ENCODE results near the gene FAM13A. TPM values are rescaled to one million over a fixed set of nuclear protein-coding genes. Genes with fewer than 3 reads are reported as not detected.
A peak's percentile ranks its signal among the peaks of the same experiment; 100 is the strongest.

The FAM13A gene
- total RNA-seq, 2 donors from 2014 or later = 2.2 to 6.6 TPM

DNA sequence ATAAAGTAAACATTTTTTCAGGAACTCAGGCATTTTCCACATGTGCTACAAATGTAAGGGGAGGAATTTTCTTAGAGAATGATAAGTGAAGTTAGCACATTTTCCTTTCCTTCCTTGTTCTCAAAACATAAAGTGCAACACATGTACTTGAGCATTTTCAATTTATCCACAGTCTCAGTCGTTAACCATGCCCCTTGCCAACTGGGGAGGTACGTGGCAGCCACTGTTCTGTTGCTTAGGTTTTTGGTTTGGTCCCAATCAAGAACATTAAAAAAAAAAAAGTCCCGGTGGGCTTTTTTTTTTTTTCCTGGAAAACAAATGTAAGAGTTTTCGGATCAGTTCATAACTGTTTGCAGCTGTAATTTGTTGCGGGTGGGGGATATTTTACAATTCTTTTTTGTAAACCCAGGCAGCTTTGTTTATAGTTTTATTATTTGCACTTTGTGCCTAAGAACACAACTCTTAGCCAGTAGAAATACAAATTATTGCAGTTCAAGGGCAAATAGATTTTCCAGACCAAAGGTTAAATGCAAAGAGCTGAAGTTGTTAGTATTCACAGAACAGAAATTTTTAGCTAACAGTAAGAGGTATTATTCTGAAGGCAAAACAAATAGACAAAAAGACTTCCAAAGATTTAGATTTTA lies 247.3 kb downstream of the FAM13A start:
- Mint-ChIP-seq H3K36me3 (no peaks in the 10 kb centered on the region), H3K9me3 (no peaks in the 10 kb centered on the region), H3K27ac (no peak overlapping the region)
- DNase-seq (ENCODE audit: low spot score in 2 of 2) = no peak
- no peak for ATAC-seq

DNA sequence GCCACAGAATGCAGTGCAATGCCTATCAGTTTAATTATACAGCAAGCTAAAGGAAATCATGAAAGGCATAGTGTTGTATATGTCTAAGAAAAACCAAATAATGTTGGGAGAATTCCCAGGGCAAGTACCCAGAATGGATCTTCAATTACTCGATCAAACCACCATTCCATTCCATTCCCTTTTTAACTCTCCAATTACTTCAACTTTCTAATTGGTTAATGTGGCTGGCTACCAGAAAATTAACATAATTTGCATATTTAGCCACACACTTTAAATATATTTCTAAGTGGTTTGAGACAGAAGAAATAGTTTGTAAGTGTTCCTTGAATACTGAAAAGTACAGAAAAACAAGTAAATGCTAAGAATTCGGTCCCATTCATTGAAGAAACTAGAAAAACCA lies 247.9 kb downstream of the FAM13A start:
- no peaks in the 10 kb centered on the region for H3K9me3 Mint-ChIP-seq
- ATAC-seq (no peak), DNase-seq (ENCODE audit: low spot score in 2 of 2) (no peak)
- no peak overlapping the region for H3K27ac Mint-ChIP-seq
- no peaks in the 10 kb centered on the region for H3K36me3 Mint-ChIP-seq

DNA sequence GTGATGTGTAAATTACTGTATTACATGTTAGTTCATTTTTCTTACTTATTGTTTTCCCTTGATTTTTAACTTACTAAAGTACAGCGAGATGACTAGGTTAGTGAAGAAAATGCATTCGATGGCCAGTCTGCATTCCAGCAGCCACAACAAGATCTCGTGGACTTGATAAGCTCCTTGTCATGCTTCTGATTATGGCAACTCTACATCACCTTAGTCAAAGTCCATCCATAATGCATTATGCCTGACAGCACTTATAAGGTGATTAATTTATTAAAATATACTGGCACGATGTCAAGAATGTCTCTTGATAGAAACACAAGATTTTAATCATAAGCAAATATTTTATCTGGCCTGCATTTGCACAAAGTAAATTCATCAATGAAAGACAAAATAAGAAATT lies 249.5 kb downstream of the FAM13A start:
- DNase-seq (ENCODE audit: low spot score in 2 of 2) (no peak), ATAC-seq (no peak)
- no peaks in the 10 kb centered on the region for H3K36me3 Mint-ChIP-seq
- H3K9me3 Mint-ChIP-seq = no peaks in the 10 kb centered on the region
- no peak overlapping the region for H3K27ac Mint-ChIP-seq

DNA sequence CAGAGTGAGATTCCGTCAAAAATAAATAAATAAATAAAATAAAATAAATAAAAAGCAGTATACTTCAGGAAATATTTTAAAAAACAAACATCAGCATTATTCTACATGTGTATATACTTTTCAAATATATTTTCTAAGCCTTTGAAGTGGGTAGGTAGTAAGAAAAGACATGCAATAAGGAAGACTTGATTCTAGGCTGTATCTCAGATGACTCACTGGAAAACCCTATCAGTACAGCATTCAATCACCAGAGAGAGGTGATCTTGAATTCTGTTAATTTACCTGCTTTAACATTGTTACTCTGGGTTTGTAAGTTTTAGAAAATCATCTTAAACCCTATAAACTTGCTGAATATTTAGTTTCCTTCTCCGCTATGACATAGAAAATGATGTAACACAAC lies 252.8 kb downstream of the FAM13A start:
- peak; percentile 80 to 84 for ATAC-seq
- no peaks in the 10 kb centered on the region for H3K9me3 Mint-ChIP-seq

DNA sequence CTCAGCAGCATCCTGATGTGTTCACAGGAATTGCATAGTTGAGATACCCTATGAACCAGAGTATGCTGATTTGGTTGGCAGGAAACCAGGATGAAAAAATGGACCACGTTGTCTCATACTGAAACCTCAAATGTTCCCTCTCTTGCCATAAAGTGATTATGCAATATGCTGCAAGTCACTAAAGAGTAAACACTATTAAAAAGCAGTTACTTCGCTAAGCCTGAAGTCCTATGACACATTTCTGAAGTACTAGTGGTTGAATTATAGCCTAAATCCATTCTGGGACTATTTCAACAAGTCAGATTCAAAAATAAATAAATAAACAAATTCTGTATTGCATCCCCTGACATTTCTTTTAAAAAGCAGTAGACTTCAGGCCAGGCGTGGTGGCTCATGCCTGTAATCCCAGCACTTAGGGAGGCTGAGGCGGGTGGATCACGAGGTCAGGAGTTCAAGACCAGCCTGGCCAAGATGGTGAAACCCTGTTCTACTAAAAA lies 253.3 kb downstream of the FAM13A start:
- DNase-seq (ENCODE audit: low spot score in 2 of 2) (peak in 1 of 2 donors; percentile 24), ATAC-seq (peak; percentile 73 to 84)
- H3K9me3 Mint-ChIP-seq = no peaks in the 10 kb centered on the region
- peak overlapping the region in 1 of 2 donors; percentile 90 for H3K27ac Mint-ChIP-seq
- H3K36me3 Mint-ChIP-seq = no peaks in the 10 kb centered on the region

More for the DNA sequence above, 252.8 kb downstream of the FAM13A start:
- Mint-ChIP-seq H3K27ac (peak overlapping the region in 1 of 2 donors; percentile 90), H3K36me3 (no peaks in the 10 kb centered on the region)
- DNase-seq (ENCODE audit: low spot score in 2 of 2) = no peak

DNA sequence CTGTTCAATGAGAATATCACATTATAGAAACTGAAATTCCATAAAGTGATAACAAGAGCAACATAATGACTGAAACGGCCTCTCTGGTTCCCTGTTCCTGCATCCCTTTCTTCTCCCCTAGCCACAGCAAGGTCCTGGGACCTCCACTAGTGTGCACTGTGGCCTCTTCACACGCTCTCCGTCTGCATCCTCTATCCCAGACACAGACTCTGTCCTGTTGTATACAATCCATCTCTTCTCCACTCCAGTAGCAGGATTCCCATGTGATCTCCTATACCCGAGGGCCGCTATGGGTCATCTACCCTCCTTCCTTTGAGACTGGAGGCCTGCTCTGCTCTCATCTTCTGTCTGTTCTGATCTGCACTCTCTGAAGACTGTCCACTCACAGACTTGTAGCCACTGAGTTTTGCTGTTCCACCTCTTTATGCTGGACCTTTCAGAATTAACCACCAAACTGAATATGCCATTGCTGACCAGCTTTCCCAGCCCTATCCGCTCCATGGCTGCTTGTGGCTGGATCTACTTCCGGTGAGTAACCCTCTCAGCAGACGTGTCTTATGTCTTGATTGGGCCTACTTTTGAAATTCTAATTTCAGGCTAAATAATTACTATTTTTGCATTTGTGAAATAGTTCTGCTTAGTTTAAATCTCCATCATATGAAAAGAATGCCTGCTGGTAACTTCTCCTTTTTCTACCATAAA lies 254.2 kb downstream of the FAM13A start:
- ATAC-seq = peak in 1 of 2 donors; percentile 16
- Mint-ChIP-seq H3K27ac (no peak overlapping the region), H3K9me3 (no peaks in the 10 kb centered on the region), H3K36me3 (no peaks in the 10 kb centered on the region)
- no peak for DNase-seq (ENCODE audit: low spot score in 2 of 2)

DNA sequence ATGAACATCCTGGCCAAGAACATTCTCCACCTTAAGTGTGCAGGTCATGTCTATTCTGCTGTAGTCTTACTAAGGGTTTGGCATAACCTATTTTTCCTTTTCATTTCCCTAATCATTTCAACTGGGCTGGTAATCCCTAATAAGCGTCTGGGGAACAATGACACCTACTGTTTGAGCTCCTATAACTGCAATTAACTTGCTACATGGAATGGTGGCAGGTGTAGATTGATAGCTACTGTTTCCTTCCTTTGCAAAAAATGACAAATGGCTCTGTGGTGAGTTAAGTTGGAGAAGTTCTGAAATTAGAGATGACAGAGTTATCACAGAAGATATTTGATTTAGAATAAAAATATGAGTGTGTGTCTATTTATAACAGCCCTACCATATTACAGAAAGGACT lies 254.8 kb downstream of the FAM13A start:
- no peaks in the 10 kb centered on the region for H3K36me3 Mint-ChIP-seq
- no peak overlapping the region for H3K27ac Mint-ChIP-seq
- no peak for ATAC-seq
- H3K9me3 Mint-ChIP-seq = no peaks in the 10 kb centered on the region
- DNase-seq (ENCODE audit: low spot score in 2 of 2) = no peak

DNA sequence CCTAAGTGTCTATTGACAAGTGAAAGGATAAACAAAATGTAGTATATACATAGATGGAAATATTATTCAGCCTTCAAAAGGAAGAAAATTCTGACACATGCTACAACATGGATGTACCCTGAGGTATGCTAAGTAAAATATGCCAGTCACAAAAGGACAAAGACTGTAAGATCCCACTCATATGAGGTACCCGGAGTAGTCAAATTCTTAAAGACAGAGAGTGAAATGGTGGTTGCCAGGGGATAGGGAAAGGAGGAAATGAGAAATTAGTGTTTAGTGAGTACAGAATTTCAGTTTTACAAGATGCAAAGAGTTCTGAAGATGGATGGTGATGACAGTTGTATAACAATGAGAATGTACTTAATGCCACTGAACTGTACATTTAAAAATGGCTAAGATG lies 257.1 kb downstream of the FAM13A start:
- H3K9me3 Mint-ChIP-seq = no peaks in the 10 kb centered on the region
- no peak overlapping the region for H3K27ac Mint-ChIP-seq
- no peak for DNase-seq (ENCODE audit: low spot score in 2 of 2)
- ATAC-seq = peak in 1 of 2 donors; percentile 36
- H3K36me3 Mint-ChIP-seq = no peaks in the 10 kb centered on the region

DNA sequence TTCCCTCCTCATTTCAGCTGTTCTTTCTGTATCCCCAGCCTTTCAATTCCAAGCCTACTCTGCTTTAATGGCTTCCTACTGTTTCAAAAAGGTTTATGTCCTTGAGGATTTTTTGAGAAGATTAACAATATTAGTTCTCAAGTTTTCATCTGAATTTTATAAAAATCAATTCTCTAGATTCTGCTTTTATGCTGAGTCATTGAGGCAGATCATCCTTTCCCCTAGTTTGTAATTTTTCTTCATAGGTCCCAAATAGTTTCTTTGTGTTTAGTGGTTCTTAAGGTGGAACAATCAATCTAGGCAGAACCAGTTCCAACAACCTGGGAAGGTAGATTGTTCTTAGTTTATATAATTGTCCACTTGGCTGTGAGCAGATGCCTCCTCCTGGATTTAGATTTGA lies 259.3 kb downstream of the FAM13A start:
- no peak for ATAC-seq

DNA sequence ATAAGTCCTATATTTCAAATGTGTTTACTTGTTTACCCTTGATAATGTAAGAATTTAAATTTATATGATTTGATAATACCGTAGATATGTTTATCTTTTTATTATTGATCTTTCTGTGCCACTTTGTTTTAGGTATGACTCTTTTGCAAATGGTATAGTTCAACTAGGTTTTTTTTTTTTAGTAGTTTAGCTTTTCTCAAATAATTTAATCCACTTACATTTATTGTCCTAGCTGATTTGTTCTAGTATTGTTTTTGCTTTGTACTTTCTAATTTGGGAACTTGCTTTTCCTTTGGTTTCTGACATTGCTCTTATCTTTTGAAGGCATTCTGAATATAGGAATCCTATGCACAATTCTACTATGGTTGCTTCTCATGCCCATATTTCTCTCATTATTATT lies 260.4 kb downstream of the FAM13A start:
- no peaks in the 10 kb centered on the region for H3K9me3 Mint-ChIP-seq
- ATAC-seq (no peak), DNase-seq (ENCODE audit: low spot score in 2 of 2) (no peak)
- H3K27ac Mint-ChIP-seq = no peak overlapping the region
- no peaks in the 10 kb centered on the region for H3K36me3 Mint-ChIP-seq

More for the DNA sequence above, 259.3 kb downstream of the FAM13A start:
- H3K36me3 Mint-ChIP-seq = no peaks in the 10 kb centered on the region
- H3K27ac Mint-ChIP-seq = no peak overlapping the region
- DNase-seq (ENCODE audit: low spot score in 2 of 2) = no peak
- no peaks in the 10 kb centered on the region for H3K9me3 Mint-ChIP-seq

DNA sequence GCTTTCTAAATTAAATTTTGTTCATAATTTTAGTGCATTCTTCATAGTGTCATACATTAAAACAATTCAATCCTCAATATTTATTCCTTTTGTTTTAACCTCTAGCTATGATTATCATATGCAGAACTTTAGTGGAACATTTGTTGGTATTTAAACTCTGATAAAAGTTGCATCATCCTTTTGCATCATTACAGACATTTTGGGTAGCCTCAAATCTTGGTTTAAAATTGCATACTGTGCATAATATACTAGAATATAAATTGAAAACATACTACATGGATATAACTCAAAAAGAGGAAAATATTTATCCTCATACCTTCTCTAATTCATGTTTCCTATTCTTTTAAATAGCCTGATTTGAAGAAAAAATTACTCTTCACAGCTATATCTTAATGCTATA lies 262.0 kb downstream of the FAM13A start:
- no peak for ATAC-seq
- no peak overlapping the region for H3K27ac Mint-ChIP-seq
- H3K9me3 Mint-ChIP-seq = no peaks in the 10 kb centered on the region
- DNase-seq (ENCODE audit: low spot score in 2 of 2) = no peak
- H3K36me3 Mint-ChIP-seq = no peaks in the 10 kb centered on the region

DNA sequence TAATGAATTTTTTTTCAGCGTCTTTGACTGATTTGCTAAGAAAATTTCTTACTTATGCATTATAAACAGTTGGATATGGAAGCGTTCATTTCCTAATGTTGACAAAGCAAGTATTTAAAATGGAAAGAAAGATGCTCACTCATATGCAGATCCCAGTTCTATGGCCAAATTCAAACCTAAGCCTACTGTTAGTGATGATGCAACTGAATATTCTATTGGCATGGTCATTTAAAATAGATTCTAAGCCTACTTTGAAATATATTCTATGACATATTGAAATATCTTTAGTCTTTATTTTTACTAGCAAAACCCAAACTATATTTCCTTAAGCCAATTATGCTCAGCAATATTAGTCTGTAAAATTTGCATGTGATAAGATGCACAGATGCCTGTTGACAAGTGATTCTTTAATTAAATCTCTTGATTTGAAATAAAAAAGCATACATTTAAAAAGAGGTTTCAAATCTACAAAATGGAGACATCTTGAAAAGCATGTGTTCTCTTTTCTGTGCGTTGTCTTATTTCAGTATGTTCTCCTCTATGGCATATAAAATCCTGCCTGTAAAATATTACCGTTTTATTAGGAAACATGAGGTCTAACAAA lies 262.8 kb downstream of the FAM13A start:
- ATAC-seq = no peak

DNA sequence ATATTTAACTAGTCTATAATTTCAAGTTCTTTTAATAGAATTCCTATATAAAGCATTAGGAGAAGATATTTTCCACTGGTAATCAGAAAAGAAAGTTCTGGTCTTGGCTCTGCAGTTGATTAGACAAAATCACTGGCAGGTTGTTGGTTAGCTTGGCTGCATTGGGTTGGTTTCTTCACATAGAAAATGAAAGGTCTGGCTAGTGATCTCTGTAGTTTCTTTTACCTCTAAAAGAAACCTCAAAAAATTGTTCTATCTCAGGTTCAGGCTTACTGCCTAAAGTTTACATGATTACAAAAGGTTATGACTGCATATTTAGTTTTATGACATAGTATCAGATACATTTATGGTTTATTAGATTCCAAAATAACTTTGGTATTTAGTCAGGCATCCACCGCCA lies 263.5 kb downstream of the FAM13A start:
- Mint-ChIP-seq H3K27ac (no peak overlapping the region), H3K36me3 (no peaks in the 10 kb centered on the region), H3K9me3 (no peaks in the 10 kb centered on the region)
- DNase-seq (ENCODE audit: low spot score in 2 of 2) (no peak), ATAC-seq (peak; percentile 17 to 64)

More for the DNA sequence above, 262.8 kb downstream of the FAM13A start:
- Mint-ChIP-seq H3K36me3 (no peaks in the 10 kb centered on the region), H3K27ac (no peak overlapping the region), H3K9me3 (no peaks in the 10 kb centered on the region)
- no peak for DNase-seq (ENCODE audit: low spot score in 2 of 2)

DNA sequence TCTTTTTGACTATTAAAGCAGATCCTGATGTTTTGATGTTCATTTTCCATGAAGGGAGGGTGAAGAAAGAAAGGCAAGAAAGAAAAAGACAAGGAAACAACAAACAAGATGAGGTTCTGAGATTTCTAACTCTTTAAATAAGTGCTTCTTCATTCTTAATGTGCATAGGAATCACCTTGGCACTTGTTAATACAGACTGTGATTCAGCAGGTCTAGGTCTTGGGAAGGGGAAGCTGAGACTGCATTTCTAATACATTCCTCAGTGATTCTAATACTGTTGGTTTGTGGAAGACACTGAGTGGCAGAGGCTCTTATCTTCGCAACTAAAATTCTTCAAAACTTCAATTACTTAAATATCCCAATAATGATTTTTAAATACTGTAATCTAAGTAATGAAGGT lies 264.2 kb downstream of the FAM13A start:
- no peak for DNase-seq (ENCODE audit: low spot score in 2 of 2)
- Mint-ChIP-seq H3K36me3 (no peaks in the 10 kb centered on the region), H3K9me3 (no peaks in the 10 kb centered on the region), H3K27ac (peak overlapping the region in 1 of 2 donors; percentile 51)
- ATAC-seq = peak in 1 of 2 donors; percentile 28

DNA sequence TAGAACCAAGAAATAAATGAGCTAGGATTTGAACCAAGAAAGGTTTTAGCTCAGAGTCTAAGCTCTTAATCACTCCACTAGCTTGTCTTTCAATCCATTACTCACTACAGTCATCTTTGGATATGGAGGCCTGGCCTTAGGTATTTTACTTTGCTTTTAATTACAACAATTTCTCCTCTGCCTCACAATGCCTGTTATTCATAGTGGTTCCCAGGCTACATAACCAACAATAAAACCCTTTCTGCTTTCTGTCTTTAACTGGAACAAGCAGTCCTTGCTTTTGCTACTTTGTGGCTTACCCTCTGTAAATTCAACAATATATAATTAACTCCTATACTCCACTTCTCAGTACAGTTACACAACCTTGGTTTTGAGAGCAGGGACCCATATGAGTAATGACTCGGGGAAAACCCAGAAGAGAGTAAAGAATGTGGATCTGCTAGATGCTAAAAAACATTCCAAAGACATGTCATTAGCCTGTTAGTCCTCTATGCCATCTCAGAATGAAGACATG lies 264.7 kb downstream of the FAM13A start:
- ATAC-seq (peak; percentile 86 to 93), DNase-seq (ENCODE audit: low spot score in 2 of 2) (no peak)
- Mint-ChIP-seq H3K36me3 (no peaks in the 10 kb centered on the region), H3K27ac (peak overlapping the region in 1 of 2 donors; percentile 51), H3K9me3 (no peaks in the 10 kb centered on the region)

DNA sequence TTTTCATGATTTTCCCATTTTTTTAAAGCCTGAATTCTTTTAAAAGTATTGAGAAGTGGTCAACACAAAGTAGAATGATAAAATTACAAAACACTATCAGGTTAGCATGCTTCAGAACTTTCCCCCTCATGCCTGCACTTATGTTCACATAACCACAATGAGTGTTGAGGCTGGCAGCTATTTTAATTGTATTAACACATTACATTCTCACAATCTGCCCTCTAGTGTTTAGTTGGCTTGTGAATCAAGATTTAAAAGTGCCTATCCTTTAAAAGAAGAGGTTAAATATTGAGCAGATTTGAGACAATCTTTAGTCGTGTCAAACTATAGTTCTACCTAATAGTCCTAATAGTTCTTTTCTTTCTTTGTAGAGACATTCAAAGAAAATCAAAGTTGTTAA lies 265.7 kb downstream of the FAM13A start:
- H3K27ac Mint-ChIP-seq = no peak overlapping the region
- no peaks in the 10 kb centered on the region for H3K9me3 Mint-ChIP-seq
- no peak for DNase-seq (ENCODE audit: low spot score in 2 of 2)
- ATAC-seq = no peak
- H3K36me3 Mint-ChIP-seq = no peaks in the 10 kb centered on the region

DNA sequence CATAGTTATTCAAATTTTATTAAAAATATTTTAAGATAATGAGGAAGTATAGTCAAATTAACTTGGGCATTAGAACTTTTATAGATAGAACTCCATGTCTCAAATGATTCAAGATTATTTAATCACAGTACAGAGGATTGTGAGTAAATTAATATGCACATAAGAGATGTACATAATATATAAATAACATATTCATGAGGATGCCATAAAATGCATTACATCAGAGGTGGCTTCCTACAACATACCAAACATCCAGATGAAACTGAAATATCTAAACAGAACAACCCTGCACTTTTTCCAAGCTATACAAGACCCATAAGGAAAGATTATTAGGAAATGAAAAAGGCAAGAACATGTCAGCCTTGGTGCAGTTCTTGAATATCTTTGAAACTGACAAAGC lies 268.1 kb downstream of the FAM13A start:
- Mint-ChIP-seq H3K9me3 (no peaks in the 10 kb centered on the region), H3K27ac (no peak overlapping the region), H3K36me3 (no peaks in the 10 kb centered on the region)
- no peak for ATAC-seq
- no peak for DNase-seq (ENCODE audit: low spot score in 2 of 2)
